Dermis microvascular lymphatic vessel endothelial cell (primary cell): Measurements from ENCODE around the gene ABHD12. TPM values are rescaled to one million over a fixed set of nuclear protein-coding genes. Genes with fewer than 3 reads are reported as not detected.

Experiments
- DNase-seq, 2 donors: peaks; one replicate each; pipeline versions ENCODE4 v3.0.0 to v3.0.0-alpha.2; 2010; ENCODE audit warnings: low read depth in 2 of 2
- total RNA-seq: library from RNA; depleted of rRNA; stranded (reverse); fragments of >200 nt; gene quantifications from 2 replicates; pipeline ENCODE4 v1.2.1, GENCODE V29; 2014

Gene ABHD12
- total RNA-seq, 1 donor from 2014 or later: 25.4 TPM

DNA sequence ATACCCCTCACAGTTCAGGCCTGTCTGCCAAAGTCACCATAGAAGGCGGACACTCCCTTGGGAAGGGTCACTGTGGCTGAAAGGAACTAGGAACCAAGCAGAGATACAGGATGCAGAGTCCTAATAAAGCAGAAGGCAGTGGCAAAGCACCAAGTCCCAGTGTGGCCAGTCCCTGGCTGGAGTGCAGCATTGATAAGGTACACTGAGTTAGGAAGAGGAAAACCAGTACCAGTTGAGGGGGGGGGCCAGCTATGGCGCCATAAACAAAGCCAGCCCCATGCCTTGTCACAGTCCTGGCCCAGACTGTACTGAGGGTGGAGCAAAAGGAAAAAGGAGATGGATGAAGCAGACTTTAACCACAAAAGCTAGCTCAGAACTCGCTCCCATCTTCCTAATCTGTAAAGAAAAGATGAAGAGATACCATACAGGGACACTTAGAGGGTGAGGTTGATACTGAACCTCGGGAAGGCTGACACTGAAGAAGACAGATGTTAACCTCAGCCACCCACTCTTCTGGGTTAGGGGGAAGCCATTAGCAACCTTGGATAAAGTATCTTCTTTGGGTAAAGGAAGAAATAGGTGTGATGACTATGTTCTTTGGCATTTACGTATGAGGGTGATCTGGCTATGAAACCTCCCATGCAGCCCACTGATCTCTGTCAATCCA is 7.8 kb downstream of the ABHD12 start:
- no peak for DNase-seq

DNA sequence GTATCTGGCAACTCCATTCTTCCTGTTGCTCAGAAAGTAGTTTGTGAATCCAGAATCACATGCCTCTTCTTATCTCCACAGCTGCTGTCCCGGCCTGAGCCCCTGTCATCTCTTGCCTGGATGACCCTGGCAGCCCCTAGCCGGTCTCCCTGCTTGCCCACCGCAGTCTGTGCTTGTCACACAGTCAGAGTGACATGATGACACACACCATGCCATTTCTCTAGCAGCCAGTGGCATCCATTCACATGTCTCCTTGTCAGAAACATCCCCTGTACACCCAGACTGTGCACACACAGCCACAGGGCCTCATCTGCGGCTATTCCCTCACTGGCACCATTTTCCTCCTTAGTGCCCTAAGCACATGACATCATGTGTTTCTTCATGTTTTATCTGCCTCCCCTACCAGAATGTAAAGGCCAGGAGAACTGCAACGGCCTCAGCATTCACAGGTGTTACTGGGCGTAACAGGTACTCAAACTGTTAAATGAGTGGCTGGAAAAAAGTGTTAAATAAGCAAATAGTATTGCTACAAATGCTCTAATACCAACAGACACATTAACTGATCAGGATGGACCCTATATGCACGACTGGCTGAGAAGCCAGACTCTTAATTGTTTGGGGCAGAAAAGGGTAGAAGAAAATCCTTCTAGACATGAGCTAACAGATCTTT is 9.6 kb downstream of the ABHD12 start:
- no peak for DNase-seq

DNA sequence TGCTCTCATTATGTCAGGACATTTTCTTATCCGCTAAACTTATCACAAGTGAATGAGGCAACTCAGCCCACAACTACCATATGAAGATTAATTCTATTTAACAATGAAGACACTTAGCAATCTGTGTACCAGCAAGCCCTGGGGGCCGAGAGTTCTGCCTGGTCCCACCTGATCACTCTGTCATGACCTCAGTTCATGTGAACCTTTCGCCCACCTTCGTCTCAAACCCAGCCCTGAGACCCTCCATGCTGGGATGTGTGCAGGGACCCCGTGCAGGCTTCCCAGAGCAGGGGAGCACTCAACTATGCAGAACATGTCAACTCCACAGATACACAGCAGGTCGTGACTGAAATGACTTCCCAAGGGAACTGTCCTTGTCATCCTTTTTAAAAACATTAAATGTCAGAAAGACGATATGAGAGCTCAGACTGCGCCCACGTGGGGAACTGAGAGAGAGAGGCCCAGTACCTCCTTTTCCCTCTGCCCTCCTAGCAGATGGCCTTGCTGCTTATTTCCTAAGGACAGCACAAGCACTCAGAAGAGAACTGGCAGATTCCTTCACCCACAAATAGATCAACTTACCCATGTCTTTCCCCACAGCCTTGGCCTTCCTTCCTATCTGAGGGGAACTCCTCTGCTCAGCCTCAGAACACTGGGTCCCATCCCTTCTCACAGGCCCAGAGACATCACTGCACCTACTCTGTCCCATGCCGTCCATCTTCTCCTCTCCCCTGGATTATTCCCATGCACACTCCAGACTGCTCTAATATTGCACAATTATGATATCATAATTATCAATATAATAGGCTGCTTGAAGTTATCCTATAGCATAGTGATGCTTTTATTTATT is 11.5 kb downstream of the ABHD12 start:
- DNase-seq: no peak

DNA sequence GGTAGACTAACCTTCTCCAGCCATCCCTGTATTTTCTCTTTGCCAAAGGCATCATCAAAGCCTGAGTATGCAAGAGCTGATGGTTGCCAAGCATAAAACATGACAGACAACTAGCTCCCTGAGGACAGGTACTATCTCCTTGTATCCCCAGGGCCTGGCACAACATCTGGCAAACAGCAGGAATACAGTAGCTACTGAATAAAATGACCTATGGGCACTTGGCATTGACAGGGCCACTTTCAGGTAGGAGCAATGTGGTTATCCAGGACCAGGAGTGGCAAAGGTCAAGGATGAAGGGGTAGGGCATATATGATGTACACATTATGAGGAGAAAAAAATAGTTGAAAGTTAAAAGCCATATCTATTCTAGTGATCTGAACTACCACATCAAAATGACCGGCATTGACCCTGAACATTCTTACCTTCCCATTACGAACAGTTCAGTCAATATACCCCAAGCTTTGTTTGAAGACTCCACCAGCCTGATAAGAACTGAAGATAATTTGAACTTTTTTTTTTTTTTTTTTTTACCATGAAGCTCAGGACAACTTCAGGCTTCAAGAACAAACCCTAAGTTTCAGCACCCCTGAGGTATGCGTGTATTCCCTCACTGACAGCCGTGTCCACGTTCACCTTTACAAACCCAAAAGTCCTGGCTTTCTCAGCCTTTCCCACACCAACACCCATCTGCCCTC is 12.3 kb downstream of the ABHD12 start:
- DNase-seq: no peak

DNA sequence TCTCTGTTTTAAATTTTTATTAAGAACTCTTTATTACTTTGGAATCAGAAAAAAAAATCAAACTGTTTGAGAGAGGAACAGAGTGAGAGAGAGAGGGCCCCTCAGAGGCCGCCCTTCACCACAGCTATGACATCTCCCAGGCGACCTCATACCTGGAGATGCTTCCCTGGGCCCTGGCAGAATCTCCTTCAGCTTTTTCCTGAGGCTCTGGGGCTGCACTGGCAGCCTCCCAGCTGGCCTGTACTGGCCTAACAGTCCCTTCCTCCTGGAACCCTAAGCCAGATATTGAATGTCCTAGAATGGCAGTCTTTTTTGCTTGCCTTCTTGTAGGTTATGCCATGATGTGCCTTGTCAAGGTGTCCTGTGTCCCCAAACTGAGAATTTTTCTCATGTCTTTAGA is 13.7 kb downstream of the ABHD12 start:
- no peak for DNase-seq

DNA sequence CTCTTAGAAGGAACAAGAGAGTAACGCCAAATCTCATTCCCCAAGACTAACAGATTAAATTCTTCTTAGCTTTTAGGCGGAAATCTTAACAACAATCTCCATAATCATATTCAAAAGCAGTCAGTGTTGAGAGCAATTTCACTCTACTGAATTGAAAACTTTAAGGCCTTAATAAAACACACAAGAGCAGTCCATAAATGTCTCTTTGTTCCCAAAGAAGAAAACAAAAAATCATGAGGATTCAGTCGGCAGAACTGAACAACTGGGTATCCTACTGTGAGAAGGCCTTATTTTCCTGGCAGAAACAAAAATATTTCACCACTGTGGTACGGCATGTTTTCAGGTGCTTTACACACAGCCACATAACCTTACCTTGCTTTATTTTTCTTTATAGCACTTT is 14.4 kb downstream of the ABHD12 start:
- DNase-seq: no peak

DNA sequence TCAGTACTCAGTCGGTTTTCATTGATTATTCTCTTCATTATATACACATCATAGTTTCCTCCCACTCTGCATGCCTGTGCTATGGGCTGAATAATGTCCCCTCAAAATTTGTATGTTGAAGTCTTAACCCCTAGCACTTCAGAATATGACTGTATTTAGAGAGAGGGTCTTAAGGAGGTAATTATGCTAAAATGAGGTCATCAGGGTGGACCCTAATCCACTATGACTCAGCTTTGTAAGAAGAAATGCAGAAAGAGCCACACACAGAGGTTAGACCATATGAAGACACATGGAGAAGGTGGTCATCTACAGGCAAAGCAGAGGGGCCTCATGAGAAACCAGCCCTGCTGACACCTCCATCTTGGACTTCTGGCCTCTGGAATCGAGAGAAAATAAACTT is 15.8 kb downstream of the ABHD12 start:
- no peak for DNase-seq

DNA sequence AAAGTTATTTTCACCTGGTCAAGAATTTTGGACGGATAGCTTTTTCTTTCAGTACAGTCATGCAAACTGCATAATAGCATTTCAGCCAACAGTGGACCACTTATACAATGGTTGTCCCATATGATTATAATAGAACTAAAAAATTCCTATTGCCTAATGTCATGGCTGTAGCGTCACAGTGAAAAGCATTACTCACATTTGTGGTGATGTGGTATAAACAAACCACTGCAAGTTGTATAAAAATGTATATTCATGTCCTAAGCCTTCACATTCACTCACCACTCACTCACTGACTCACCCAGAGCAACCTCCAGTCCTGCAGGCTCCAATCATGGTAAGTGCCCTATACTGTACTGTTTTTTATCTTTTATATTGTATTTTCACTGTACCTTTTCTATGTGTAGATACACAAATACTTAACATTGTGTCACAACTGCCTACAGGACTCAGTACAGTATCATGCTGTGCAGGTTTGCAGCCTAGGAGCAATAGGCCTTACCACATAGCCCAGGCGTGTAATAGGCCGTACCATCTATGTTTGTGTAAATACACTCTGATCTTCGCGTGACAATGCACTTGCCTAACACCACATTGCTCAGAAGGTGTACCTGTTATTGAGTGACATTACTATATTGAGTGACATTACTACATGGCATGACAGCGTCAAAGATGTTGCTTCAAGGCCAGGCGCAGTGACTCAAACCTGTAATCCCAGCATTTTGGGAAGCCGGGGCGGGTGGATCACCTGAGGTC is 17.9 kb downstream of the ABHD12 start:
- DNase-seq: no peak

DNA sequence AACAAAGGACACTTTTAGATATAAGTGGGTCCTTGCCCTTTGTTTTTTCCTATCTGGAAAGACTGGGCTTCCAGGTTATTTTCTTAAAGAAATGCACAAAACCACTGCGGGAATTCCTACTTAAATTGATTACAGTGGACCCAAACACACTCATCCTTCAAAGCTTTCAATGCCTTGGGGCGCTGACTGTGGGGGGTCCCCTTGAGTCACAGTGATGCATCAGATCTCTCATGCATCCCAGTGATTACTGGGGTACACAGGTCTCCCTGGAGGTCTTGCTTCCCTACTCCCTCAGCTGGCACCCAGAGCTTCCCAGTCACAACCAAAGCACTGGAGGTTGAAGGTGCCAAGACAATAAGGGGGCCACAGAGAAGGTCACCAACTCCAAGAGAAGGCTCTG is 20.7 kb downstream of the ABHD12 start:
- no peak for DNase-seq

DNA sequence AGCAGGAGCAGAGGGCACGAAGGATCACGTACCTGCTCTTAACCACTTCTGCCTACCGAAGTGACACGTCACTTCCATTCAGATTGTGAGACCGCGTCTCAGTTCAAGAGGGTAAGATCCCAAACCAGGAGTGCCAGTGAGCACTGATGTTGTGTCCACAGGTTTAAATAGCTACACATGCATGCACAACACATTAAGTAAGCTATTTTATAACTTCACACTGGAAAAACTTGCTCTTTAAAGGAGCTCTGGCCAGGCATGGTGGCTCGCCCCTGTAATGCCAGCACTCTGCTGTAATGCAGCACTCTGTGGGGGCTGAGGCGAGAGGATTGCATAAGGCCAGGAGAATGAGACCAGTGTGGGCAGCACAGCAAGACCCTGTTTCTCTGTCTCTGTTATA is 21.1 kb downstream of the ABHD12 start:
- DNase-seq: no peak

DNA sequence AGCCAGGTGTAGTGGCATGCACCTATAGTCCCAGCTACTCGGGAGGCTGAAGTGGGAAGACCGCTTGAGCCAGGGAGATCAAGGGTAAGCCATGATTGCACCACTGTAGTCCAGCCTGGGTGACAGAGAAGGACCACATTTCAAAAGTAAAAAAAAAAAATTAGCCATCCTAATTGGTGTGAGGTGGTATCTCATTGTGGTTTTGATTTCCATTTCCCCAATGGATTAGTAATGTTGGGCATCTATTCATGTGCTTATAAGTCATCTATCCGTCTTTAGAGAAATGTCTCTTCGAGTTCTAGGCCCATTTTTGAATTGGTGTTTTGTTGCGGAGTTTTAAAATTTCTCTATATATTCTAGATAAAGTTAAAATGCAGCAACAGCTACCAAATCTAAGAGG is 21.7 kb downstream of the ABHD12 start:
- DNase-seq: no peak

DNA sequence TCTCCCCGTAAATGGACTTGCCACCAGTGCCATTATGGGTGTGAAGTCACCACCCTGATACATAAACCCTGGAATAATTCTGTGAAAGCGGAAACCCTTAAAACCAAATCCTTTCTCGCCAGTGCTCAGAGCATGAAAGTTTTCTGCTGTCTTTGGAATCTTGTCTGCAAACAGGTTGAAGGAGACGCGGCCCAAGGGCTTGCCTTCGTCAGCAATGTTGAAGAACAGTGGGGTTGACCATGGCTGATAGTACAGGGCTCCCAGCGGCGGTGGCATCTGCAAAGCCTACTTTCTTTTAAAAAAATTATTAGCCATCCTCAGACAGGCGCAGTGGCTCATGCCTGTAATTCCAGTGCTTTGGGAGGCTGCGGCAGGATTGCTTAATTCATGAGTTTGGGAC is 22.1 kb downstream of the ABHD12 start:
- no peak for DNase-seq

DNA sequence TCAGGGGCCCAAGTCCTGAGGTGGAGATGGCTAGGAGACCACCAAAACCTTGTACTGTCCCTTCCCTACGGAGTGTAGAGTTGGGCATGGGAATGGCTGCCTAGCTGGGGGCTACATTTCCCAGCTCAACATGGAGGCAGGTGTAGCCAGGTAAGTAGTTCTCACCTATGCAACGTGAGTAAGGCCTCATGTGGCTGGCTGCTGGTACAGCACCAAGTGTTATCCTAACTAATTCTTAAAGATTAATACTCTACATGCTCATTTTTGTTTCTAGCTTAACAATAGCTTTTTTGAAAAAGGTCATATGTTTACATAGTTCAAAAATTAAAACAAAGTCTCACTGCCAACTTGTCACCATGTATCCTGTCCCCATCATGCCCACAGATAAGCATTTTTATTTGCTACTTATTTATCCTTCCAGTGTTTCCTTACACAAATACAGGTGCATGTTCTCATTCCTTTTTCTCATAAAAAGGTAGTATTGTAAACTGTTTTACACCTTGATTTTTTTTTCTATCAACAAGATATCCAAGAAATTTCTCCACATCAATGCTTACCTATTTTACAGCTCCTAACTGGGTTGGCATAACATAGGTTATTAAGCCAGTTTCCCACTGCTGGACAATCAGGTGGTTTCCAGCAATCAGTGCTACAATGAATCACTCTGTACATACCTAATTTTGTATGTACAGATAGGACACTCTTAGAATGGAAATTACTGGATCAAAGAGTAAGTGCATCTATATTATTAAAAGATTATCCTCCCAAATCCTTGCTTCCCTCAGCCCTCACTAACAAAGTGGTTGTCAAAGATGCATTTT is 25.5 kb downstream of the ABHD12 start:
- DNase-seq: no peak

DNA sequence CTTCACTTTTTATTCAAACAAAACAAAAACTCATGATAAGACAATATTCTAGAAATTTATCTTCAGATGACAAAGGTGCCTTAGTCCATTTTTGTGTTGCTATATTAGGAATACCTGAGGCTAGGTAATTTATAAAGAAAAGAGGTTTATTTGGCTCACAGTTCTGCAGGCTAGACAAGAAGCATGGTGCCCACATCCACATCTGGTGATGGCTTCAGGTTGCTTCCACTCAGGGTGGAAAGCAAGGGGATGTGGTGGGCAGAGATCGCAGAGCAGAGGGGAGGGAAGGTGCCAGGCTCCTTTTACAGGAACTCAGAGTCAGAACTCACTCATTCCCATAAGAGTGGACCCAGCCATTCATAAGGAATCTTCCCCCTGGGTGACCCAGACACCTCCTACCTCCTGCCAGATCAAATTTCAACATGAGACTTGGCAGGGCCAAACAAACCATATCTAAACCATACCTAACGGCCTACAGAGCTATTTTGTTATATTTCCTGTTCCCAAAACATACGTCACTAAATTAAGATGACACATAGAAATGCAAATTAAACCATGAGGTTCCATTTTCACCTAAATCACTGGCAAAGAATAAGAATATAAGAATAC is 26.4 kb downstream of the ABHD12 start:
- no peak for DNase-seq

DNA sequence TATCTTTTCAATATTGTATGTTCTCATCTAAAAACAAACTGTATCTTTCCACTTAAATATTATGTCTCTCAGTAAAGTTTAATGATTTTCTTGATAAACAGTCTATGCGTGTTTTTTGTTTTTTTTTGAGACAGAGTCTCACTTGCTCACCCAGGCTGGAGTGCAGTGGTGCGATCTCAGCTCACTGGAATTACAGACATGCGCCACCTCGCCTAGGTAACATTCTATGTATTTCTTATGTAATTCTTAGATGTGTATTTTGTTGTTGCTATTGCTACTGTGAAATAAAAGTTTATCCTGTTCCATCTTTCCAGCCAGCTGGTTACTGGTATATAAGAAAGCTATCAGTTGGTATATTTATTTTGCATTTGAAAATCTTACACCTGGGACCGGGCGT is 29.4 kb downstream of the ABHD12 start:
- DNase-seq: no peak

DNA sequence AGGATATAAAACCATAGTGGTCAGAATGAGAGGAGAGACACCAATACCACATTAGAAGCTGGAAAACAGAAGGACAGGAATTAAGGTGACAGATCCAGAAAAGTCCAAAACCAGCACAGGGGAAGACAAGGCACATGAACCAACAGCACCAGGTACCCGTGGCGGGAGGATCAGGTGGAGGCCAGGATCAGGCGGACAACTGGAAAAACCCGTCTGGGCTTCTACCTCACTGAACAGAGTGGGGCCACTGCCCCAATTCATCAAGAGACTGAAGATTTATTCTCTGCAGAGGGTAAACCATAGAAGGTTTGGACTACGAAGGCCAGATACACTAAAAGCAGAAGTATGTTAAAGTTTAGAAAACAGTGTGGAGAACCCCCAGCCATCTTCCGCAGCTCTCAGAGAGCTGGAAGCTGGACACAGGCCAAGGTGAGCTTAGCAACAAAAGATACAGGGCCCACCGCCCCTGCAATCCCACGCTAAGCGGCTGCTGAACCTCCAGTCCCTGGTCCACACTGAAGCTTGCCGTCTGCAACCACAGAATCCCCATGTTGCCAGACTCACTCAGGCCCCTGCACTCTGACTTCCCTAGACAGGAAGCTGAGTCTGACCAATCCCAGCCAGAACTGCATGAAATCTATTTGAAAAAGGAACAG is 29.9 kb downstream of the ABHD12 start:
- DNase-seq: peak in 1 of 2 donors; percentile 57

DNA sequence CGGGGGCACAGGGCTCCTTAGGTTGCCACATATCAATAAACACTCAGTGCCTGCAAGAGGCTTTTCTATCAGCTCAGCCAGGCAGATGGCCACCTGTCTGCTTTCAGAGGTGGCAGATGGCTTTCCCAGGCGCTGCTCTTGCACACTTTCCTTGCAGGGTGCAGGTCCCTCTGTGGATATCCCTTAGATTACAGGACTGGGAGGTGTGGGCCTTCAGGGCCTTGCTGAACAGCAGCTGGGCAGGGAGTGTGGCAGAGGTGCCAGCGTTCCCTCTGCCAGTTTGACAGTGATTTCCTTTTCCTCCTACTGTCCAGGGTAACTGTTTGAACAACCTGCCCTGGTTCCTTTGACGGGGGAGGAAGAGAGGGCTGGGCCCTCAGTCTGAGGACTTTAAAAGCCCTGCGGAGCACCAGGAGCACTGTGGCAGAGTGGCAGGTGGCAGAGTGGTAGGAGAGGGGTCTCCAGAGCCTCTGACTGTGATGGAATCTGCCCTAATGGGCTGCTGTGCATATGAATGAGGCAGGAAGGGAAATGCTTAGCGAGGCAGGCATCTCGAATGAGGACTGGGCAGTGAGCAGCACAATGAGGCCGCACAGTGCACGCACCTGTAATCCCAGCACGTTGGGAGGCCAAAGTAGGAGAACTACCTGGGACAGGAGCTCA is 34.2 kb downstream of the ABHD12 start:
- DNase-seq: no peak

DNA sequence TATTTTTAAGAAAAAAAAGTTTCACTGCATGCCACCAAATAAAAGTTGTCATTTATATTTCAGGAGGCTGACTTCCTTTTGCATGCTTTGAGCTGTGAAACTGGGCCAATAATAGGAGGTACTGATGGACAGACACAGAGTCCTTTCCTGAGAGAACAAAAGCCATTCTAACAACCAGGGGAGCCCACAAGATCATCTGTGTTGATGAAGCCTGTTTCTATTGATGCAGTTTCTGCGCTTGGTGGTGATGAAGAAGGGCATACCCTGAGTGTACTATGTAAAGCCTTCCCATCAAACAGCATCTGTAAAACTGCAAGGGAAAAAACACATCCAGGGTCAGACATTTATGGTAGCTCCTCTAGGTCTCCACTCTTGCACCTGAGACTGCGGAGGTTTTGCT is 34.8 kb downstream of the ABHD12 start:
- DNase-seq: peak in 1 of 2 donors; percentile 19
